Gastroesophageal sphincter (tissue), 4 donors: ENCODE results near the gene ZBTB8A. TPM values are rescaled to one million over a fixed set of nuclear protein-coding genes. Genes with fewer than 3 reads are reported as not detected.

Experiments used
- ATAC-seq: fragments of 150-250 bp; one replicate; pipeline ENCODE4 v1.9.1; 2016; ENCODE audit warnings: mild to moderate bottlenecking, moderate library complexity
- H3K27ac ChIP-seq, 4 donors: fragments of 200-600 bp; sonication (generic) in 3 of 4; 1 replicate in 3 of 4; 2 replicates in 1 of 4; pipeline ENCODE4 v1.5.1; 2016 to 2019
- H3K27me3 ChIP-seq: fragments of 200-600 bp; sonication (generic); one replicate; pipeline ENCODE4 v1.5.1; 2019
- H3K36me3 ChIP-seq, 2 donors: fragments of 200-600 bp; sonication (generic); one replicate each; pipeline ENCODE4 v1.5.1; 2019; ENCODE audit warnings: control low read depth in 1 of 2
- H3K4me1 ChIP-seq, 3 donors: fragments of 200-600 bp; sonication (generic); 1 replicate in 2 of 3; 2 replicates in 1 of 3; pipeline ENCODE4 v1.5.1; 2016 to 2019; ENCODE audit warnings: control low read depth in 2 of 3
- H3K4me3 ChIP-seq, 2 donors: fragments of 200-600 bp; sonication (generic); one replicate each; pipeline ENCODE4 v1.5.1; 2019; ENCODE audit warnings: mild to moderate bottlenecking in 1 of 2, moderate library complexity in 1 of 2
- H3K9me3 ChIP-seq, 3 donors: fragments of 200-600 bp; sonication (generic); one replicate each; pipeline ENCODE4 v1.5.1; 2017 to 2019; ENCODE audit warnings: control low read depth in 2 of 3
- EP300 ChIP-seq: sonication (generic); formaldehyde crosslinking; IDR thresholded peaks from one replicate; pipeline ENCODE4 v1.6.1; 2017; ENCODE audit warnings: antibody characterized with exemption, mild to moderate bottlenecking
- POLR2A ChIP-seq, 2 donors: fragments of 450-650 bp; IDR thresholded peaks; one replicate each; pipeline ENCODE4 v1.6.1; 2017; ENCODE audit warnings: antibody characterized with exemption in 2 of 2, mild to moderate bottlenecking in 2 of 2, moderate library complexity in 1 of 2
- POLR2AphosphoS5 ChIP-seq: sonication (generic); formaldehyde crosslinking; IDR thresholded peaks from one replicate; pipeline ENCODE4 v1.6.1; 2017; ENCODE audit warnings: antibody characterized with exemption
- WGBS, 2 donors: methylation state at CpG; one replicate each; pipeline ENCODE4 v1.1.5; 2018; ENCODE audit warnings: low coverage in 1 of 2; 5-methylcytosine and 5-hydroxymethylcytosine counted together
- total RNA-seq, 4 donors: library from RNA; depleted of rRNA; stranded (reverse); fragments of >200 nt; gene quantifications; one replicate each; pipeline ENCODE4 v1.1.0, GENCODE V29; 2016
- TF ChIP-seq, protein P1 (sequence below), 4 experiments: fragments of 200-600 bp in 2 of 4; fragments of 450-650 bp in 2 of 4; sonication (generic) in 1 of 4; IDR thresholded peaks; one replicate each; pipeline ENCODE4 v1.5.1; 2017 to 2019; ENCODE audit warnings: antibody characterized with exemption in 4 of 4, mild to moderate bottlenecking in 2 of 4, moderate library complexity in 2 of 4

Gene ZBTB8A
- total RNA-seq, 4 donors from 2014 or later = 8.4 to 10.9 (median 9.0) TPM

DNA sequence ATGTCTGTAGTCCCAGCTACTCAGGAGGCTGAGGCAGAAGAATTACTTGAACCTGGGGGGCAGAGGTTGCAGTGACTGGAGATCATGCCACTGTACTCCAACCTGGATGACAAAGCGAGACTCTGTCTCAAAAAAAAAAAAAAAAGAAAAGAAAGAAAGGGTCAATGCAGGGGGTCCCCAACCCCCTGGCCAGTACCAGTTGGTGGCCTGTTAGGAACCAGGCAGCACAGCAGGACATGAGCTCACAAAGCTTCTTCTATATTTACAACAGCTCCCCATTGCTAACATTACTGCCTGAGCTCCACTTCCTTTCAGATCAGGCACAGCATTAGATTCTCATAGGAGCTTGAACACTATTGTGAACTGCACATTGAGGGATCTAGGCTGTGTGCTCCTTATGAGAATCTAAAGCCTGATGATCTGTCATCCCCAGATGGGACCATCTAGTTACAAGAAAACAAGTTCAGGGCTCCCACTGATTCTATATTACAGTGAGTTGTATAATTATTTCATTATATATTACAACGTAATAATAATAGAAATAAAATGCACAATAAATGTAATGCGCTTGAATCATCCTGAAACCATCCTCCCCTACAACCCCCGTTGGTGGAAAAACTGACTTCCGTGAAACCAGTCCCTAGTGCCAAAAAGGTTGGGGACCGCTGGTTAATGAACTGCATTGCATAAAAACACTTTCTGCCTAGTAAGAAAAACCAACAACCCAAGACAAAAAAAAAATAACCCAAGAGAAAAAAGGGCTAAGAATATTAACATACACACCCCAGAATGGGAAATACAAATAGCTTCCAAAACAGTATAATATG is 108.3 kb downstream of the ZBTB8A start:
- TF ChIP-seq POLR2AphosphoS5 = no peak
- TF ChIP-seq, protein P1, sequence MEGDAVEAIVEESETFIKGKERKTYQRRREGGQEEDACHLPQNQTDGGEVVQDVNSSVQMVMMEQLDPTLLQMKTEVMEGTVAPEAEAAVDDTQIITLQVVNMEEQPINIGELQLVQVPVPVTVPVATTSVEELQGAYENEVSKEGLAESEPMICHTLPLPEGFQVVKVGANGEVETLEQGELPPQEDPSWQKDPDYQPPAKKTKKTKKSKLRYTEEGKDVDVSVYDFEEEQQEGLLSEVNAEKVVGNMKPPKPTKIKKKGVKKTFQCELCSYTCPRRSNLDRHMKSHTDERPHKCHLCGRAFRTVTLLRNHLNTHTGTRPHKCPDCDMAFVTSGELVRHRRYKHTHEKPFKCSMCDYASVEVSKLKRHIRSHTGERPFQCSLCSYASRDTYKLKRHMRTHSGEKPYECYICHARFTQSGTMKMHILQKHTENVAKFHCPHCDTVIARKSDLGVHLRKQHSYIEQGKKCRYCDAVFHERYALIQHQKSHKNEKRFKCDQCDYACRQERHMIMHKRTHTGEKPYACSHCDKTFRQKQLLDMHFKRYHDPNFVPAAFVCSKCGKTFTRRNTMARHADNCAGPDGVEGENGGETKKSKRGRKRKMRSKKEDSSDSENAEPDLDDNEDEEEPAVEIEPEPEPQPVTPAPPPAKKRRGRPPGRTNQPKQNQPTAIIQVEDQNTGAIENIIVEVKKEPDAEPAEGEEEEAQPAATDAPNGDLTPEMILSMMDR (IDR thresholded peaks at IDR 0.05) = no peak
- TF ChIP-seq EP300 = no peak
- no peak for TF ChIP-seq POLR2A (IDR thresholded peaks at IDR 0.05)
- Histone ChIP-seq H3K27ac (no peak overlapping the region), H3K27me3 (no peaks in the 10 kb centered on the region), H3K9me3 (no peaks in the 10 kb centered on the region), H3K36me3 (peaks cover 0 to 12% of the 10 kb centered on the region in 2 donors), H3K4me1 (peaks cover 0 to 47% (median 8%) of the 10 kb centered on the region in 3 donors), H3K4me3 (no peak overlapping the region)
- WGBS, 2 donors = 70 to 74% methylated on average over 5 to 6 of the region's 6 CpGs
- ATAC-seq = no peak

DNA sequence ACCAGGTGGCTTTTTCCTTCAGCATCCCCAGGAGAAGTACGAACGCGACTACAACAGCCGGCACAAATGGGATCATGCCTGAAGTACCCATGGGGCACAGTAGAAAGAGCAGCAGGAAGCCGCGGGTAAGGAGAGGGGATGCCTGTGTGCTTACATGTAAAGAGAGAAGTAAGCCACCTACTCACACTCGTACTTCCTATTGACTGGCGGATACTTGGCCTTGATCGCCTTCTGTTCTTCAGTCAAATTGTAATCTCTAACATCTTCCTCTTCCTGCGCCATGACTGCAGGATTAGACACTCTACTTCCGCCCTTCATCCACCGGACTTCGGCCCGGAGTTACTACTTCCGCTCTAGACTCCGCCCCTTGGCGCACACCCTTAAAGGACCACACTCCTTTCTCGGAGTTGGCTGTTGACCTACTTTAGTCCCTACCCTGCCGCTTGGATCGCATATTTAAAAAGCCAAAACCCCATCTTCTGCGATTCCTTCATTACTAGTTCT is 111.1 kb downstream of the ZBTB8A start, which contains the start of gene ZBTB8OS:
Gene ZBTB8OS (minus strand): TSS at position 303 of the 504 bp plus-strand sequence. CDS start 21 bp downstream, at position 282.
- Histone ChIP-seq H3K4me3 (peak within 1 kb of the TSS; percentile 85 to 100), H3K27me3 (no peaks in the 10 kb centered on the region), H3K27ac (peak within 1 kb of the TSS; percentile 97 to 100 (median 98)), H3K36me3 (peaks cover 0 to 32% of the 10 kb centered on the region in 2 donors), H3K4me1 (peaks cover 0 to 72% (median 19%) of the 10 kb centered on the region in 3 donors), H3K9me3 (no peaks in the 10 kb centered on the region)
- peak; percentile 91 for ATAC-seq
- WGBS, 2 donors = 0% methylated on average over 18 of the region's 21 CpGs
- TF ChIP-seq, protein P1 (IDR thresholded peaks at IDR 0.05) = no peak
- peak; percentile 86 for TF ChIP-seq POLR2AphosphoS5
- TF ChIP-seq EP300 = no peak
- TF ChIP-seq POLR2A (IDR thresholded peaks at IDR 0.05) = peak; percentile 39 to 69

DNA sequence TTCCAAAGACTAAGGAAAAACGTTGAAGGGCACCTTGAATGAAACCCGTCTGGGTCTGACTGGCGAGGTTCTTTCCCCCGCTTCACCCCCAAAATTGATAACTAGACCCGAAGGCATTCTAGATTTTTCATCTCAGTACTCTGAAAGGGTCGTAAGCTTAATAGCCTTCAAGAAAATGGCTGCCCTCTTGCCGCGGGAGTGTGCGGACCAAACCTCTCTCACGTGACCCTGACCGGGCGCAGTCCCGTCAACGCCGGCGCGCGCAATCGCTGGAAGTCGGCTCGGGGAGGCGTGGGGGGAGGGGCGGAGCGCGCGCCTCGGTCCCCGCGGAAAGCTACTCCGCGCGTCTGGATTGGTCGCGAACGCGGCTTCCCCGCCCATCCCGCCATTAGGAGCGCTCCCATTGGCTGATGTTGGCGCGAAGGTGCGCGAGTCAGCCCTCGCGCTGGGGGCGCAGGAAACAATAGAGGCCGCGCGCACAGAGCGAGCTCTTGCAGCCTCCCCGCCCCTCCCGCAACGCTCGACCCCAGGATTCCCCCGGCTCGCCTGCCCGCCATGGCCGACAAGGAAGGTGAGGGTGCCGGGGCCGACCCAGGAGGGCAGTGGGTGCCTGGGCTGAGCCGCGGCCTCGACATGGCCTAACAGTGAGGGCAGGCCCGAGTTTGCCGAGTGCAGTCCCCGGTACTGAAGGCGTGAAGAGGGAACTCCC is 111.7 kb downstream of the ZBTB8A start, which contains the start of gene RBBP4:
Gene RBBP4 (plus strand): TSS at position 457 of the 709 bp plus-strand sequence. CDS start 99 bp downstream, at position 556.
- TF ChIP-seq, protein P1 (IDR thresholded peaks at IDR 0.05) = peak in 1 of 4 experiments; percentile 22
- TF ChIP-seq POLR2AphosphoS5 = peak; percentile 85
- peak; percentile 75 to 76 for TF ChIP-seq POLR2A (IDR thresholded peaks at IDR 0.05)
- no peak for TF ChIP-seq EP300
- Histone ChIP-seq H3K9me3 (no peaks in the 10 kb centered on the region), H3K4me3 (peak within 1 kb of the TSS; percentile 85 to 100), H3K4me1 (peaks cover 0 to 72% (median 19%) of the 10 kb centered on the region in 3 donors), H3K36me3 (peaks cover 0 to 32% of the 10 kb centered on the region in 2 donors), H3K27ac (peak within 1 kb of the TSS; percentile 97 to 100 (median 98)), H3K27me3 (no peaks in the 10 kb centered on the region)
- ATAC-seq = peak; percentile 95
- WGBS, 2 donors = 0% methylated on average over 5 to 11 of the region's 67 CpGs

DNA sequence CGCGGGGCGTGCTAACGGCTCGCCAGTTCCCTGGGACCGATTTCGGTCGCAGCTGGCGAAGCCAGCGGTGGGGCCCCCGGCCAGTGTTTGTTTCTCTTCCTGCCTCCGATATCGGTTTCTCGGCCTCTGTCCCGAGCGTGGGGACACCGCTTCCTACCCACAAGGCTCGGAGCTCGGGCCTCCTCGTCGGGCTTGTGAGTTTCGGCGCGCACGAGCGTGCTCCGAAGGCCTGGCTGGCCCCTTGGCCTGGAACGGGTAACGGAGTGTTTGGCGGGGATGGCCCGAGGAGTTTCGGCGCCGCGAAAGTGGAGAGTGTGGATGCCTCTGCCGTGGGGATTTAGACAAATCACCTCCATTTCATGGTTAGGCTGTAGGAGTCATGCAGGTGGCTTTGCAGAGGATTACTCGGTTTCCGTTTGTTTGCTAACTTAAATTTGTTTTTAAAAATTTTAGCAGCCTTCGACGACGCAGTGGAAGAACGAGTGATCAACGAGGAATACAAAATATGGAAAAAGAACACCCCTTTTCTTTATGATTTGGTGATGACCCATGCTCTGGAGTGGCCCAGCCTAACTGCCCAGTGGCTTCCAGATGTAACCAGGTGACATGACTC is 112.3 kb downstream of the ZBTB8A start:
- Histone ChIP-seq H3K4me3 (peak overlapping the region; percentile 68 to 85), H3K36me3 (peaks cover 0 to 34% of the 10 kb centered on the region in 2 donors), H3K27ac (peak overlapping the region; percentile 77 to 99 (median 98)), H3K27me3 (no peaks in the 10 kb centered on the region), H3K9me3 (no peaks in the 10 kb centered on the region), H3K4me1 (peaks cover 0 to 77% (median 19%) of the 10 kb centered on the region in 3 donors)
- TF ChIP-seq EP300 (no peak), POLR2AphosphoS5 (no peak), POLR2A (IDR thresholded peaks at IDR 0.05) (no peak)
- TF ChIP-seq, protein P1 (IDR thresholded peaks at IDR 0.05) = no peak
- peak; percentile 1 for ATAC-seq
- 0 to 5% methylated on average over 7 to 8 of the region's 43 CpGs for WGBS, 2 donors
